AG09309 (cell line): ENCODE results near the gene CCDC158.

Experiments
- DNase-seq: peaks from one replicate; pipeline ENCODE4 v3.0.0-alpha.2; 2010; ENCODE audit warnings: low read depth
- H3K4me3 ChIP-seq: 2 replicates; pipeline ENCODE4 v1.5.1; 2011; ENCODE audit warnings: mild to moderate bottlenecking, low read depth, low read length, moderate library complexity; ENCODE audit not compliant: control insufficient read depth
- TF ChIP-seq, protein P1 (sequence below): IDR thresholded peaks from 2 replicates; pipeline ENCODE4 v1.5.1; 2011; ENCODE audit warnings: mild to moderate bottlenecking, low read depth, low read length, inconsistent platforms; ENCODE audit not compliant: insufficient read depth, control insufficient read depth; ENCODE audit errors: missing control alignments

CCDC158 gene

DNA sequence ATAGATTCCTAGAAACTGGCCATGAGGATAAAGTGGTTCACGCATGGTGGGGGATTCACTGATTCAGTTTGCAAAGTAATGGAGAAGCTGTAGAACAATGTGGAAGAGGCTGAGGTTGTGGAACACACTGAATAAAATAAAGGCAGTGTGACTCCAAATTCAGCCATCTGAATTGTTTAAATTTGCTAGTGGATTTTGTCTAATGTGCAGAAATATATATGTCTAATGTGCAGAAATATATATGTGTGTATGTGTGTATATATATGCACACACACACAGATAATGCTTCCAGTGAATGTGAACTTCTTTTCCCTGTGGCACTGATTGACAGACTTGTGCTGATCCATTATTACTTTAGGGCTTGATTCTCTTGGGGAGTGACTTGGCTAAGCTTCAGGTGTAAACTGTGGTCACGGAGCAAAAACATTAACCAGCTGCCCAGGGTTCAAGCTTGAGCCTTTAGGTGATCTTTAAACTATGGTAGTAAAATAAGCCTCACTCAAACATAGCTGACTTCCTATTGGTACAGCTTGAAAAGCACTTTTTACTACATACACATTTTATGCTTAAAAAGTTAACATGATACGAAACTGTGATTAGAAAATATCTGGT is 110.9 kb downstream of the CCDC158 start:
- no peak overlapping the region for H3K4me3 ChIP-seq
- no peak for DNase-seq
- TF ChIP-seq, protein P1, sequence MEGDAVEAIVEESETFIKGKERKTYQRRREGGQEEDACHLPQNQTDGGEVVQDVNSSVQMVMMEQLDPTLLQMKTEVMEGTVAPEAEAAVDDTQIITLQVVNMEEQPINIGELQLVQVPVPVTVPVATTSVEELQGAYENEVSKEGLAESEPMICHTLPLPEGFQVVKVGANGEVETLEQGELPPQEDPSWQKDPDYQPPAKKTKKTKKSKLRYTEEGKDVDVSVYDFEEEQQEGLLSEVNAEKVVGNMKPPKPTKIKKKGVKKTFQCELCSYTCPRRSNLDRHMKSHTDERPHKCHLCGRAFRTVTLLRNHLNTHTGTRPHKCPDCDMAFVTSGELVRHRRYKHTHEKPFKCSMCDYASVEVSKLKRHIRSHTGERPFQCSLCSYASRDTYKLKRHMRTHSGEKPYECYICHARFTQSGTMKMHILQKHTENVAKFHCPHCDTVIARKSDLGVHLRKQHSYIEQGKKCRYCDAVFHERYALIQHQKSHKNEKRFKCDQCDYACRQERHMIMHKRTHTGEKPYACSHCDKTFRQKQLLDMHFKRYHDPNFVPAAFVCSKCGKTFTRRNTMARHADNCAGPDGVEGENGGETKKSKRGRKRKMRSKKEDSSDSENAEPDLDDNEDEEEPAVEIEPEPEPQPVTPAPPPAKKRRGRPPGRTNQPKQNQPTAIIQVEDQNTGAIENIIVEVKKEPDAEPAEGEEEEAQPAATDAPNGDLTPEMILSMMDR, result no peak

DNA sequence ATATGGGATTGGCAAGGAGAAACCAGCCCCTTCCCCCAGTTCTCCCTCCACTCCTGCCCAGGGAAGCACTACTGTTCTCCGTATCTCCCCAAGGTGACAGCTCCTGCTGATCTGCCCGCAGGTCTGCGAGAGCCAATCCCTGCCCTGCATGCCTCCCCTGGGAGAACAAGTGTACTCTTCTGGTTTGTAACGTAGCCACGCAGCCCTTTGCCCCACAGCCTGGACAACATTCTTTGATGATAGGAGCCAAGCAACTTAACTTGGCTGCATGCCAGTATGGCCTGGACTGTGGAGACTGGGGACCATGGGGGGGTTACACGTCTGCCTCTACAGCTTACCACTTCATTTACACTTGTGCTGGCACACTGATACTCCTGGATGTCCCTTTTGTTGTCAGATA is 112.4 kb downstream of the CCDC158 start:
- no peak overlapping the region for H3K4me3 ChIP-seq
- no peak for DNase-seq
- TF ChIP-seq, protein P1, result no peak

DNA sequence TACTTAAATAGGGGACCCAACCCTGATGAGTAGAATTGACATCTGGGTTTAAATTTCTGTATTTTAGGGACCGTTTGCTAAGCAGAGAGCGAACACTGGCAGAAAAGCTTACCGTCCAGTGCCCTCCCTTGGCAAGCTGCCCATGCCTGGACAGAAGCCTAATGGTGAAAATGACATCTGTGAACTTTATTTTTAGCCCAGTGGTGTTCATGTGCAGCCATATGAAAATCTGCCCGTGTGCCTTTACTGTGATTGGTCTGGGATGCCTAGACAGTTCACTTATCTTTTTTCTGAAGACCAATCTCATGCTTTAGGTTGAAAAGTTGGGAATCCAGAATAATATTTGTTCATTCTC is 113.3 kb downstream of the CCDC158 start:
- DNase-seq, result no peak
- TF ChIP-seq, protein P1, result no peak
- peak overlapping the region; percentile 81 for H3K4me3 ChIP-seq

DNA sequence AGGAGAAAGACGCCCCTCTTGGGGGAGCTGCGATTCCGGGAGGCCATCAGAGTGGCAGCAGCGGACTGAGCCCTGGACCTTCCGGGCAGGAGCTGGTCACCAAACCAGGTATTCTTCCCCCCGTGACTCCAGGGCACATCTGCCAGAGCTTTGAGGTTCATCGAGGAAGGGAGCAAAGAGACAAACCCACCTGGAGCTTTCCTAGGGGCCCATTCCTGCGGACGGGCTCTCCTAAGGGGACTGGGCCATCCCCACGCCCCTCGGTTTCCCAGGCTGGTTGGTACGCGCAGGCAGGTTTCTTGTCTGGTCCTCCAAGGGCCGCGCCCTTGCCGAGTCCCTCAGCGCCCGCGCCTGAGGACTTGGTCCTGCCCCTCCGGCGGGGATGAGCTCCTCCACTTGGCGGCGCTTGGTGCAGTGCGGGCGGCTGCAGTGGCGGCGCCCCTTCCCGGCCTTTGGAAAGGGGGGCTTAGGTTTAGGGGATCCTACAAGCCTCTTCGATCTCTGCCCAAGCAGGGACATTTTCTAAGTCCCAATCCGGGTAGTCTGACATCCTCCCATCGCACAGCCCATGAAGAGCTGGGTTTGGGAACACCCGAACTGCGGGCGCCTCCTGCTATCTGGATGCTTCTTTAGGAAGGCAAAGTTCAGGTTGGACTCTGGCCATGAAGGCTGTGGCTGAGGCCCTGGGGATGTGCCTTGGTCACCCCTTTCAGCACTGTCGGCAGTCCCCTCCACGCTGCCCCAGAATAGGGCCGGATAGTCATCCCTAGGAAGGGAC is 113.9 kb downstream of the CCDC158 start:
- H3K4me3 ChIP-seq, result peak overlapping the region; percentile 81

DNA sequence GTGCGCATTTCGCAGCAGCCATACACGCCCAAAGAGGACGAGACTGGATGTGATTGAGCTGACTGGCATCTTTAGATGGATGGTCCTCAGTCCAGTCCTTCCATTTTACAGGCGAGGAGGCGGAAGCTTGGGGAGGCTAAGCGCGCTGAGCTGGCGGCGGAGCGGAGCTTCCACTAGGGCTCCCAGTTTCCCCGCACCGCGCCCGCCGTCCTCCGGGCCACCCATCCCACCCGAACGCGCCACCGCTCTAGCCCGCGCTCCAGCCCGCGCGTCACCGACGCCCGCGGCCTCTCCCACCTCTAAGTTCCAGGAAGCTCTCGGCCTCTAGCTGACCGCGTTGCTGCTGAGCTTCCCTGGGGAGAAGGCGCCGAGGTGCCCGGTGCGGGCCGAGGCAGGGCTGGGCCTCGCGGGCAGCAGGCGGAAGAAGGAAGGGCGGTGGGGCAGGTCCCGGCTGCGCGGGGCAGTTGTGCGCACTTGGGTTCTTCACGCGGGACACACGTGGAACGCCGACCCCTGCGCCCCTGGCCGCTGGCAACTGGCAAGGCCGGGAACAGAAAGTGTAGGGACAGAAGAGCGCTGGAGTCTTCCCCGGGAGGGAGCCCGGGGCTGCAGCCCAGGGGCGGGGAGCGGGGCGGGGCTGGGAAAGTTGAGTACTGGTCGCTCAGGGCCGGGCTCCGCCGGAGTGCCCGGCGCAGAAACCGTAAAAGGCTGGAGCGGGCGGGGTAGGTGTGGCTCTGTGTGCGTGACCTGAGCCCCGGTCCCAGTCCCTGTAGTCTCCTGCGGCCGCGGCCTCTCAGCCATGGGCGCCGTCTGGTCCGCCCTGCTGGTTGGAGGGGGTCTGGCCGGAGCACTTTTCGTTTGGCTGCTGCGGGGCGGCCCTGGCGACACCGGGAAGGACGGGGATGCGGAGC is 114.7 kb downstream of the CCDC158 start, which contains the start of gene STBD1:
Gene STBD1, plus strand, starts transcription at position 763 of the 911 bp plus-strand sequence. Its CDS starts 37 bp downstream, at position 800.
- TF ChIP-seq, protein P1, result peak; percentile 1
- DNase-seq, result peak; percentile 24
- peak within 1 kb of the TSS; percentile 81 for H3K4me3 ChIP-seq

More for the DNA sequence above, 113.9 kb downstream of the CCDC158 start:
- TF ChIP-seq, protein P1, result peak; percentile 55
- DNase-seq, result peak; percentile 8

DNA sequence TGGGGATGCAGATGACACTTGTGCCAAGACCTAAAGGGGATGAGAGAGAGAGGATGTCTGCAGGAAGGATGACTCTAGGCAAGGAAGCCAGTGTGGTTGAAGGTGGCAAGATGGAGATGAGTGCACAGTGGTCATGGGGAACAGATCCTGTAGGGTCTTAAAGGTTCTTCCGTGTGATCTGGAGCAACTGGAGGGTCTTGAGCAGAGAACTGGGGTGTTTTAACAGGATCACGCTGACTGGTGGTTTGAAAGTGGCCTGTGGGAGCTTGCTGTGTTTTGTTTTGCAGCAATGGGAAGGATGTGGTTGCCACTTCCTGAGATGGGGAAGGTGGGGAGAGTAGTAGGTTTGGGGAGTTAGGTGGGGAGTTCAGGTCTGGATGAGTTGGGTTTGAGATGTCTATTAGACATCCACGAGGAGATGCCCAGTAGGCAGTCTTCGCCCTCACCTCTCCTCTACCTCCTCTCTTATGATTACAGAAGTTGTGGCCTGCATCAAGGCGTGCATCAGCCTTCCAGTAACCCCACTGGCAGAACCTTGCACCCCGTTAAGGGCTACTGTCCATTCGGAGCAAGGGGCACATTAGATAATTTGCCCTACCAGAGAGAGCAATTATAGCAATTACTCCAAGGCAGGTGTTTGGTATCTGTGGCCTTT is 115.8 kb downstream of the CCDC158 start:
- TF ChIP-seq, protein P1, result no peak
- no peak for DNase-seq
- peak overlapping the region; percentile 81 for H3K4me3 ChIP-seq
